GM12891 (cell line): ENCODE measurements around the gene HSFX2.
"Not testable (repeated sequence)": the region's sequence is repeated elsewhere in the genome, so short reads cannot be mapped to it uniquely, and the experiment has no call there.

Experiments used
- POLR2A ChIP-seq: IDR thresholded peaks from 2 replicates; pipeline ENCODE4 v1.6.1; 2011; ENCODE audit warnings: low read depth, low read length, control low read depth
- POLR2AphosphoS5 ChIP-seq: IDR thresholded peaks from 2 replicates; pipeline ENCODE4 v1.6.1; 2011; ENCODE audit warnings: low read depth, low read length, control low read depth

DNA sequence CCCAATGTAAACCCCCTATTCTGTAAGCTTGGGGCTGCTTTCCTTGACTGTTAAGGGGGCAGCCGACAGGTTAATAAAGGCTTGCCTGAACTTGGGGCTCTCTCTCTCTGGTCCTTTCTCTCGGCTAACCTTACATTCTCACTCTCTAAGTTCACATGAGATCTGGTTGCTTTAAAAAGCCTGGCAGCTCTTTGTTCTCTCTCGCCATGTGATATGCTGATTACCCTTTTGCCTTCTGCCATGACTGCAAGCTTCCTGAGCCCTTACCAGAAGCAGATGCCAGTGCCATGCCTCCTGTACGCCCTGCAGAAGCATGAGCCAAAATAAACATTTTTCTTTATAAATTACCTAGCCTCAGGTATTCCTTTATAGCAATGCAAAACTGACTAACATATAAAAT lies 39.9 kb downstream of the HSFX2 start:
- TF ChIP-seq POLR2AphosphoS5, POLR2A: not testable (repeated sequence)
